ENCODE measurements around the gene CBX5.

GRCh38 chr12:54285150-54286041, 5.5 kb upstream of the CBX5 start:
- TF ChIP-seq, protein P1, sequence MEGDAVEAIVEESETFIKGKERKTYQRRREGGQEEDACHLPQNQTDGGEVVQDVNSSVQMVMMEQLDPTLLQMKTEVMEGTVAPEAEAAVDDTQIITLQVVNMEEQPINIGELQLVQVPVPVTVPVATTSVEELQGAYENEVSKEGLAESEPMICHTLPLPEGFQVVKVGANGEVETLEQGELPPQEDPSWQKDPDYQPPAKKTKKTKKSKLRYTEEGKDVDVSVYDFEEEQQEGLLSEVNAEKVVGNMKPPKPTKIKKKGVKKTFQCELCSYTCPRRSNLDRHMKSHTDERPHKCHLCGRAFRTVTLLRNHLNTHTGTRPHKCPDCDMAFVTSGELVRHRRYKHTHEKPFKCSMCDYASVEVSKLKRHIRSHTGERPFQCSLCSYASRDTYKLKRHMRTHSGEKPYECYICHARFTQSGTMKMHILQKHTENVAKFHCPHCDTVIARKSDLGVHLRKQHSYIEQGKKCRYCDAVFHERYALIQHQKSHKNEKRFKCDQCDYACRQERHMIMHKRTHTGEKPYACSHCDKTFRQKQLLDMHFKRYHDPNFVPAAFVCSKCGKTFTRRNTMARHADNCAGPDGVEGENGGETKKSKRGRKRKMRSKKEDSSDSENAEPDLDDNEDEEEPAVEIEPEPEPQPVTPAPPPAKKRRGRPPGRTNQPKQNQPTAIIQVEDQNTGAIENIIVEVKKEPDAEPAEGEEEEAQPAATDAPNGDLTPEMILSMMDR (IDR thresholded peaks at IDR 0.05): peak in 1 of 4 experiments; percentile 14
- TF ChIP-seq POLR2A (IDR thresholded peaks at IDR 0.05) (no peak), EP300 (IDR thresholded peaks at IDR 0.05) (no peak), POLR2AphosphoS5 (IDR thresholded peaks at IDR 0.05) (no peak)

All from sigmoid colon (tissue), 4 donors.